IMR-90 (cell line): ENCODE data around the gene TIMM50. TPM values are rescaled to one million over a fixed set of nuclear protein-coding genes. Genes with fewer than 3 reads are reported as not detected.
A peak's percentile ranks its signal among the peaks of the same experiment; 100 is the strongest.

Experiments used
- ATAC-seq: fragments of 200-7000 bp; cut with Tn5 transposase; 2 replicates; pipeline ENCODE4 v1.9.1; 2020; ENCODE audit warnings: low read depth, mild to moderate bottlenecking, moderate library complexity
- BruUV-seq: library from RNA; stranded (reverse); fragments of 400-500 nt; replicated peaks from 2 replicates; lab custom pipeline; 2021; lab: Mats Ljungman, UMichigan
- CTCF ChIA-PET: fragments of 300-600 bp; formaldehyde crosslinking; extraction: SDS; loops from one replicate; lab custom pipeline; 2021; ENCODE audit warnings: antibody characterized with exemption; lab: Yijun Ruan, JAX
- POLR2A ChIA-PET: fragments of 300-600 bp; sonication (Branson Sonifier 250); formaldehyde crosslinking; loops from one replicate; lab custom pipeline; 2022; ENCODE audit warnings: antibody characterized with exemption; ENCODE audit not compliant: unreplicated experiment; lab: Charles Lee
- DNase-seq: peaks from one replicate; pipeline ENCODE4 v3.0.0; 2013
- H2AFZ ChIP-seq: replicated peaks from 2 replicates; pipeline ENCODE3; 2013; ENCODE audit warnings: low read length, mild to moderate bottlenecking; ENCODE audit not compliant: poor library complexity
- H2AK5ac ChIP-seq: 2 replicates; pipeline ENCODE4 v1.6.1; 2013; ENCODE audit warnings: low read depth, low read length, inconsistent platforms
- H2AK9ac ChIP-seq: replicated peaks from 2 replicates; pipeline ENCODE3; 2013; ENCODE audit warnings: mild to moderate bottlenecking, low read depth, low read length, moderate library complexity; ENCODE audit not compliant: poor library complexity
- H2BK120ac ChIP-seq: 2 replicates; pipeline ENCODE4 v1.6.1; 2013; ENCODE audit warnings: low read depth, low read length, inconsistent platforms
- H2BK15ac ChIP-seq: 3 replicates; pipeline ENCODE4 v1.6.1; 2013; ENCODE audit warnings: low read depth, low read length, inconsistent platforms
- H2BK20ac ChIP-seq: 2 replicates; pipeline ENCODE4 v1.6.1; 2013; ENCODE audit warnings: low read depth, mild to moderate bottlenecking, inconsistent platforms, low read length, moderate library complexity
- H2BK5ac ChIP-seq: 2 replicates; pipeline ENCODE4 v1.6.1; 2013; ENCODE audit warnings: mild to moderate bottlenecking, low read depth, low read length, inconsistent platforms; ENCODE audit not compliant: poor library complexity, severe bottlenecking
- H3K14ac ChIP-seq: replicated peaks from 2 replicates; pipeline ENCODE4 v1.6.1; 2013; ENCODE audit warnings: low read depth, low read length, inconsistent platforms
- H3K18ac ChIP-seq: 2 replicates; pipeline ENCODE4 v1.6.1; 2013; ENCODE audit warnings: low read depth, low read length, control low read depth
- H3K23ac ChIP-seq: 2 replicates; pipeline ENCODE4 v1.6.1; 2013; ENCODE audit warnings: low read depth, low read length, inconsistent platforms
- H3K27ac ChIP-seq: 2 replicates; pipeline ENCODE4 v1.5.1; 2013; ENCODE audit warnings: mild to moderate bottlenecking, control low read depth, low read length; ENCODE audit not compliant: insufficient read depth
- H3K27me3 ChIP-seq: 2 replicates; pipeline ENCODE4 v1.6.1; 2013; ENCODE audit warnings: low read length; ENCODE audit not compliant: control insufficient read depth, insufficient read depth
- H3K36me3 ChIP-seq: 2 replicates; pipeline ENCODE4 v1.6.1; 2013; ENCODE audit warnings: low read length, mixed read lengths; ENCODE audit not compliant: control insufficient read depth, insufficient read depth
- H3K4ac ChIP-seq: 2 replicates; pipeline ENCODE4 v1.6.1; 2013; ENCODE audit warnings: low read depth, low read length, inconsistent platforms
- H3K4me1 ChIP-seq: 2 replicates; pipeline ENCODE4 v1.6.1; 2013; ENCODE audit warnings: low read length, mixed read lengths; ENCODE audit not compliant: control insufficient read depth, insufficient read depth
- H3K4me2 ChIP-seq: 2 replicates; pipeline ENCODE4 v1.6.1; 2013; ENCODE audit warnings: low read depth, mild to moderate bottlenecking, control low read depth, low read length, moderate library complexity
- H3K4me3 ChIP-seq: 2 replicates; pipeline ENCODE4 v1.5.1; 2013; ENCODE audit warnings: low read depth, mild to moderate bottlenecking, control low read depth, low read length, moderate library complexity; ENCODE audit not compliant: insufficient read depth
- H3K56ac ChIP-seq: 2 replicates; pipeline ENCODE4 v1.6.1; 2013; ENCODE audit warnings: low read length, inconsistent platforms; ENCODE audit not compliant: insufficient read depth; ENCODE audit errors: extremely low read depth
- H3K79me1 ChIP-seq, 2 experiments: 2 replicates each; pipeline ENCODE4 v1.6.1; 2013; ENCODE audit warnings: low read length in 2 of 2, inconsistent platforms in 1 of 2, low read depth in 1 of 2
- H3K9ac ChIP-seq: 2 replicates; pipeline ENCODE4 v1.6.1; 2013; ENCODE audit warnings: low read depth, low read length, control low read depth
- H3K9me1 ChIP-seq: 2 replicates; pipeline ENCODE4 v1.6.1; 2013; ENCODE audit warnings: low read length, inconsistent platforms; ENCODE audit not compliant: insufficient read depth
- H3K9me3 ChIP-seq: 2 replicates; pipeline ENCODE4 v1.6.1; 2013; ENCODE audit warnings: low read length; ENCODE audit not compliant: control insufficient read depth, insufficient read depth
- H4K20me1 ChIP-seq: 2 replicates; pipeline ENCODE4 v1.6.1; 2013; ENCODE audit warnings: low read length, inconsistent platforms; ENCODE audit not compliant: insufficient read depth
- H4K5ac ChIP-seq: 2 replicates; pipeline ENCODE4 v1.6.1; 2013; ENCODE audit warnings: mild to moderate bottlenecking, low read depth, low read length, control low read depth
- H4K8ac ChIP-seq, 2 experiments: 2 replicates each; pipeline ENCODE4 v1.6.1; 2013; ENCODE audit warnings: low read depth in 2 of 2, low read length in 2 of 2, control low read depth in 1 of 2, inconsistent platforms in 1 of 2
- H4K91ac ChIP-seq: 2 replicates; pipeline ENCODE4 v1.6.1; 2013; ENCODE audit warnings: low read depth, low read length, inconsistent platforms; ENCODE audit not compliant: insufficient read depth
- BHLHE40 ChIP-seq: fragments of 150-350 bp; IDR thresholded peaks from 2 replicates; pipeline ENCODE4 v1.6.1; 2016; ENCODE audit warnings: mild to moderate bottlenecking, low read depth, low read length
- CEBPB ChIP-seq: IDR thresholded peaks from 2 replicates; pipeline ENCODE4 v1.6.1; 2012; ENCODE audit warnings: low read depth, low read length, improper control_type of control experiment
- CHD1 ChIP-seq: IDR thresholded peaks from 2 replicates; pipeline ENCODE4 v1.6.1; 2012; ENCODE audit warnings: low read depth, low read length, improper control_type of control experiment
- FOS ChIP-seq: fragments of 150-350 bp; IDR thresholded peaks from 2 replicates; pipeline ENCODE4 v1.6.1; 2016; ENCODE audit warnings: low read depth, low read length
- MAFK ChIP-seq: IDR thresholded peaks from 2 replicates; pipeline ENCODE4 v1.6.1; 2012; ENCODE audit warnings: low read depth, low read length, improper control_type of control experiment
- MAZ ChIP-seq: IDR thresholded peaks from 2 replicates; pipeline ENCODE4 v1.6.1; 2012; ENCODE audit warnings: low read depth, mild to moderate bottlenecking, low read length, improper control_type of control experiment, moderate library complexity, borderline replicate concordance
- NFE2L2 ChIP-seq: fragments of 150-350 bp; IDR thresholded peaks from 2 replicates; pipeline ENCODE4 v1.6.1; 2016; ENCODE audit warnings: low read depth, mild to moderate bottlenecking, low read length
- POLR2A ChIP-seq: IDR thresholded peaks from 2 replicates; pipeline ENCODE4 v1.6.1; 2012; ENCODE audit warnings: mild to moderate bottlenecking, low read depth, low read length
- RAD21 ChIP-seq: IDR thresholded peaks from 2 replicates; pipeline ENCODE4 v1.6.1; 2012; ENCODE audit warnings: low read length, improper control_type of control experiment
- RCOR1 ChIP-seq: IDR thresholded peaks from 2 replicates; pipeline ENCODE4 v1.6.1; 2012; ENCODE audit warnings: mild to moderate bottlenecking, low read length, improper control_type of control experiment; ENCODE audit not compliant: insufficient replicate concordance
- RFX5 ChIP-seq: IDR thresholded peaks from 2 replicates; pipeline ENCODE4 v1.8.0; 2012; ENCODE audit warnings: low read depth, mild to moderate bottlenecking, low read length, moderate library complexity
- SMC3 ChIP-seq: fragments of 150-350 bp; IDR thresholded peaks from 2 replicates; pipeline ENCODE4 v1.6.1; 2016; ENCODE audit warnings: low read depth, mild to moderate bottlenecking, antibody characterized with exemption, low read length, moderate library complexity
- USF2 ChIP-seq: fragments of 150-350 bp; IDR thresholded peaks from 2 replicates; pipeline ENCODE4 v1.6.1; 2017; ENCODE audit warnings: mild to moderate bottlenecking, antibody characterized with exemption, low read length, low read depth
- WGBS, 2 experiments: methylation state at CpG; one replicate each; pipeline versions ENCODE4 v1.1.5 to v1.1.7; 2013; ENCODE audit warnings: missing lambda C conversion rate in 2 of 2; ENCODE audit not compliant: insufficient read length in 1 of 2; ENCODE audit errors: extremely low coverage in 2 of 2; 5-methylcytosine and 5-hydroxymethylcytosine counted together
- dilution Hi-C: fragments of 300-500 bp; cut with HindIII; formaldehyde crosslinking; loops from one replicate; pipeline ENCODE4 v1.14.3; 2018; ENCODE audit warnings: low sequenced_read_pairs; ENCODE audit not compliant: unreplicated experiment
- in situ Hi-C: fragments of 300-500 bp; cut with MboI; formaldehyde crosslinking; loops from 3 replicates; pipeline ENCODE4 v1.14.3; 2019; ENCODE audit warnings: low sequenced_read_pairs, inconsistent platforms, mixed read lengths
- intact Hi-C: fragments of 100-400 bp; cut with micrococcal nuclease; formaldehyde crosslinking; loops from 2 replicates; pipeline ENCODE4 v1.10.0; 2022
- polyA plus RNA-seq, 3 experiments: library from polyadenylated mRNA; depleted of rRNA; stranded (reverse); fragments of >200 nt; gene quantifications; 2 replicates each; pipeline ENCODE4 v1.2.3, GENCODE V29; 2012; ENCODE audit warnings: low replicate concordance in 1 of 3
- total RNA-seq: library from RNA; depleted of rRNA; stranded (reverse); fragments of >200 nt; gene quantifications from 2 replicates; pipeline ENCODE4 v1.2.3, GENCODE V29; 2012

TIMM50 gene
- total and polyA plus RNA-seq, 2 of the 4 experiments (the other 2 are of a cell fraction) = 52.0 to 76.8 TPM

DNA sequence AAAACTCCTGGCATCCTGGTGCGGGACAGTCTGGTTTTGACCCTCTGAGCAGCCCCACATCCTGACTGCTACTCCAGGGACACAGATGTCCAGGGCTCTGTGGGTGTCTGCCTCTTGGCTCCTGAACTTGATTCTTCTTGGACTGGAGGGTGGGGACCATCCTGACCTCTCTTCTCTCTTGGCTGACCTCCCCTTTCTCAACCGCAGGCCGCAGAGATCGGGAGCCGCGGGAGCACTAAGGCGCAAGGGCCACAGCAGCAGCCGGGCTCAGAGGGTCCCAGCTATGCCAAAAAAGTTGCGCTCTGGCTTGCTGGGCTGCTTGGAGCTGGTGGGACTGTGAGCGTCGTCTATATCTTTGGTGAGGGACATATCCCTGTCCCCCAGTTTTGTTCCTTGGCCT is 1.0 kb downstream of the TIMM50 start:
- Histone ChIP-seq H2BK5ac (no peak overlapping the region), H3K4me1 (peaks cover 9% of the 10 kb centered on the region), H2AFZ (peak overlapping the region; percentile 98), H2BK15ac (no peak overlapping the region), H3K9me1 (no peaks in the 10 kb centered on the region), H3K36me3 (peaks cover 14% of the 10 kb centered on the region), H2BK120ac (no peak overlapping the region), H3K56ac (no peak overlapping the region), H3K9ac (peak overlapping the region; percentile 81), H2AK5ac (no peak overlapping the region), H3K27me3 (no peaks in the 10 kb centered on the region), H3K23ac (no peak overlapping the region), H3K4me2 (peak overlapping the region; percentile 87), H3K79me1 (peaks cover 28 to 32% of the 10 kb centered on the region in 2 experiments), H3K14ac (no peak overlapping the region), H4K8ac (peak overlapping the region in 1 of 2 experiments; percentile 90; a peak in 1 of 4 replicates), H3K9me3 (no peaks in the 10 kb centered on the region), H4K91ac (no peak overlapping the region), H3K4me3 (peak overlapping the region; percentile 75), H3K27ac (no peak overlapping the region; the same call in 1 of the 2 replicates), H4K5ac (no peak overlapping the region), H4K20me1 (peaks cover 11% of the 10 kb centered on the region; the same call in 1 of the 2 replicates), H2BK20ac (no peak overlapping the region), H2AK9ac (no peak overlapping the region), H3K4ac (no peak overlapping the region), H3K18ac (no peak overlapping the region)
- DNase-seq (no peak), ATAC-seq (no peak)
- no peak for TF ChIP-seq BHLHE40
- TF ChIP-seq RCOR1 = no peak
- TF ChIP-seq CEBPB = no peak
- TF ChIP-seq NFE2L2 = no peak
- TF ChIP-seq USF2 = no peak
- no peak for TF ChIP-seq RAD21
- TF ChIP-seq CHD1 = no peak
- TF ChIP-seq MAFK = no peak
- no peak for TF ChIP-seq FOS
- no peak for TF ChIP-seq POLR2A
- no peak for TF ChIP-seq MAZ
- no peak for TF ChIP-seq RFX5
- no peak for TF ChIP-seq SMC3
- dilution Hi-C loops (no loop called here), in situ Hi-C loops (no loop called here), intact Hi-C loops (loop anchor here (2.0 kb wide), 1 partner anchor 51 kb away; the partner anchor contains the start of gene EID2B)
- POLR2A ChIA-PET = no interaction called here
- CTCF ChIA-PET = no interaction called here
- no TSS peak for BruUV-seq
- WGBS, 2 experiments = 84% methylated on average over 5 of the region's 11 CpGs; no CpG with 5 or more reads in 1 of the 2 experiments
